CD14-positive monocyte (primary cell): Measurements from ENCODE around the gene SLC37A1. TPM values are rescaled to one million over a fixed set of nuclear protein-coding genes. Genes with fewer than 3 reads are reported as not detected.

Experiments
- DNase-seq, 3 donors: peaks; one replicate each; pipeline ENCODE4 v3.0.0-alpha.2; 2011 to 2022
- H2AFZ ChIP-seq: 2 replicates; pipeline ENCODE4 v1.6.0; 2012; ENCODE audit warnings: mild to moderate bottlenecking, low read depth, low read length, inconsistent platforms; ENCODE audit not compliant: insufficient read depth, poor library complexity, severe bottlenecking
- H3K27ac ChIP-seq, 2 donors: 1 replicate in 1 of 2; 2 replicates in 1 of 2; pipeline ENCODE4 v1.5.1; 2012 to 2013; ENCODE audit warnings: low read length in 2 of 2, control low read depth in 1 of 2, inconsistent platforms in 1 of 2, low read depth in 1 of 2, mild to moderate bottlenecking in 1 of 2
- H3K27me3 ChIP-seq, 2 donors: one replicate each; pipeline versions ENCODE4 v1.6.0 to v1.6.1; 2011 to 2013; ENCODE audit warnings: low read length in 2 of 2; ENCODE audit not compliant: control insufficient read depth in 2 of 2, insufficient read depth in 2 of 2
- H3K36me3 ChIP-seq, 2 donors: replicated peaks in 1 of 2; 1 replicate in 1 of 2; 2 replicates in 1 of 2; pipeline versions ENCODE4 v1.5.1 to v1.6.1; 2012 to 2013; ENCODE audit warnings: low read length in 2 of 2, control low read depth in 1 of 2, inconsistent platforms in 1 of 2, mild to moderate bottlenecking in 1 of 2; ENCODE audit not compliant: insufficient read depth in 2 of 2, control insufficient read depth in 1 of 2
- H3K4me1 ChIP-seq, 2 donors: 1 replicate in 1 of 2; 2 replicates in 1 of 2; pipeline versions ENCODE4 v1.5.1 to v1.6.1; 2012 to 2013; ENCODE audit warnings: low read length in 2 of 2, control low read depth in 1 of 2, inconsistent platforms in 1 of 2, mild to moderate bottlenecking in 1 of 2, moderate library complexity in 1 of 2; ENCODE audit not compliant: insufficient read depth in 2 of 2, control insufficient read depth in 1 of 2
- H3K4me2 ChIP-seq: replicated peaks from 2 replicates; pipeline ENCODE3; 2012; ENCODE audit warnings: low read length, moderate library complexity, mild to moderate bottlenecking; ENCODE audit not compliant: poor library complexity, severe bottlenecking; ENCODE audit errors: extremely low read depth
- H3K4me3 ChIP-seq, 3 experiments: fragments of 200-600 bp in 1 of 3; sonication (generic) in 1 of 3; replicated peaks in 1 of 3; 1 replicate in 2 of 3; 2 replicates in 1 of 3; pipeline ENCODE4 v1.5.1; 2011 to 2013; ENCODE audit warnings: low read length in 3 of 3, mild to moderate bottlenecking in 3 of 3, control low read depth in 2 of 3, low read depth in 2 of 3, inconsistent platforms in 1 of 3, moderate library complexity in 1 of 3
- H3K79me2 ChIP-seq: 2 replicates; pipeline ENCODE4 v1.6.0; 2012; ENCODE audit warnings: mild to moderate bottlenecking, control low read depth, inconsistent platforms, low read length, moderate library complexity; ENCODE audit not compliant: insufficient read depth
- H3K9ac ChIP-seq: 2 replicates; pipeline ENCODE4 v1.6.0; 2017; ENCODE audit warnings: low read length, mild to moderate bottlenecking; ENCODE audit not compliant: insufficient read depth, poor library complexity, severe bottlenecking
- H3K9me3 ChIP-seq, 2 donors: replicated peaks in 1 of 2; 1 replicate in 1 of 2; 2 replicates in 1 of 2; pipeline versions ENCODE4 v1.5.1 to v1.6.1; 2012 to 2013; ENCODE audit warnings: low read length in 2 of 2, control low read depth in 1 of 2; ENCODE audit not compliant: control insufficient read depth in 1 of 2, insufficient read depth in 1 of 2
- H4K20me1 ChIP-seq: 2 replicates; pipeline ENCODE4 v1.6.0; 2012; ENCODE audit warnings: mild to moderate bottlenecking, low read length, control low read depth, moderate library complexity; ENCODE audit not compliant: insufficient read depth
- H3K27ac Mint-ChIP-seq, 7 donors: one replicate each; pipeline ENCODE4 v1.8.0; 2020; ENCODE audit warnings: mild to moderate bottlenecking in 7 of 7, mixed read lengths in 7 of 7, moderate library complexity in 6 of 7, inconsistent platforms in 2 of 7
- H3K27me3 Mint-ChIP-seq, 3 donors: one replicate each; pipeline ENCODE4 v1.8.0; 2021 to 2022; ENCODE audit warnings: low read depth in 3 of 3, mild to moderate bottlenecking in 3 of 3, mixed read lengths in 3 of 3, moderate library complexity in 3 of 3, inconsistent platforms in 1 of 3
- H3K36me3 Mint-ChIP-seq, 2 donors: one replicate each; pipeline ENCODE4 v1.8.0; 2020; ENCODE audit warnings: mixed read lengths in 2 of 2, inconsistent platforms in 1 of 2, mild to moderate bottlenecking in 1 of 2
- H3K4me1 Mint-ChIP-seq: one replicate; pipeline ENCODE4 v1.8.0; 2020; ENCODE audit warnings: mild to moderate bottlenecking, mixed read lengths
- H3K4me3 Mint-ChIP-seq, 2 donors: one replicate each; pipeline ENCODE4 v1.8.0; 2020; ENCODE audit warnings: mild to moderate bottlenecking in 2 of 2, mixed read lengths in 2 of 2, moderate library complexity in 1 of 2
- H3K9me3 Mint-ChIP-seq, 7 donors: one replicate each; pipeline ENCODE4 v1.8.0; 2020 to 2022; ENCODE audit warnings: mixed read lengths in 7 of 7, mild to moderate bottlenecking in 6 of 7, moderate library complexity in 6 of 7, inconsistent platforms in 2 of 7
- WGBS: methylation state at CpG from one replicate; pipeline ENCODE4 v1.1.5; 2013; ENCODE audit warnings: missing lambda C conversion rate; ENCODE audit not compliant: insufficient coverage; 5-methylcytosine and 5-hydroxymethylcytosine counted together
- intact Hi-C, 2 donors: fragments of 100-400 bp; cut with micrococcal nuclease; formaldehyde crosslinking; loops; one replicate each; pipeline versions ENCODE4 v1.15.0 to v1.15.1; 2023
- polyA plus RNA-seq, 3 donors: library from polyadenylated mRNA; depleted of rRNA in 1 of 3; unstranded in 2 of 3; stranded (reverse) in 1 of 3; fragments of 300-500 nt in 2 of 3; fragments of >200 nt in 1 of 3; fragmentation: Illumina TruSeq in 2 of 3; gene quantifications; 1 replicate in 2 of 3; 2 replicates in 1 of 3; pipeline ENCODE4 v1.2.3, GENCODE V29; 2012 to 2021
- TF ChIP-seq, protein P1 (sequence below): fragments of 200-600 bp; IDR thresholded peaks from one replicate; pipeline ENCODE4 v1.8.0; 2022; ENCODE audit warnings: antibody characterized with exemption, mild to moderate bottlenecking

Gene SLC37A1
- polyA plus RNA-seq, 3 donors = 2.7 to 12.4 (median 4.3) TPM

- TF ChIP-seq, protein P1, sequence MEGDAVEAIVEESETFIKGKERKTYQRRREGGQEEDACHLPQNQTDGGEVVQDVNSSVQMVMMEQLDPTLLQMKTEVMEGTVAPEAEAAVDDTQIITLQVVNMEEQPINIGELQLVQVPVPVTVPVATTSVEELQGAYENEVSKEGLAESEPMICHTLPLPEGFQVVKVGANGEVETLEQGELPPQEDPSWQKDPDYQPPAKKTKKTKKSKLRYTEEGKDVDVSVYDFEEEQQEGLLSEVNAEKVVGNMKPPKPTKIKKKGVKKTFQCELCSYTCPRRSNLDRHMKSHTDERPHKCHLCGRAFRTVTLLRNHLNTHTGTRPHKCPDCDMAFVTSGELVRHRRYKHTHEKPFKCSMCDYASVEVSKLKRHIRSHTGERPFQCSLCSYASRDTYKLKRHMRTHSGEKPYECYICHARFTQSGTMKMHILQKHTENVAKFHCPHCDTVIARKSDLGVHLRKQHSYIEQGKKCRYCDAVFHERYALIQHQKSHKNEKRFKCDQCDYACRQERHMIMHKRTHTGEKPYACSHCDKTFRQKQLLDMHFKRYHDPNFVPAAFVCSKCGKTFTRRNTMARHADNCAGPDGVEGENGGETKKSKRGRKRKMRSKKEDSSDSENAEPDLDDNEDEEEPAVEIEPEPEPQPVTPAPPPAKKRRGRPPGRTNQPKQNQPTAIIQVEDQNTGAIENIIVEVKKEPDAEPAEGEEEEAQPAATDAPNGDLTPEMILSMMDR = no peak
- WGBS = 100% methylated on average over 4 of the region's 5 CpGs
- H3K4me2 ChIP-seq = no peak overlapping the region
- no peaks in the 10 kb centered on the region for H3K36me3 ChIP-seq
- peaks cover 2 to 3% (median 3%) of the 10 kb centered on the region in 3 donors for H3K27me3 Mint-ChIP-seq
- no peaks in the 10 kb centered on the region for H3K9me3 Mint-ChIP-seq
- H3K4me3 Mint-ChIP-seq = no peak overlapping the region
- no peaks in the 10 kb centered on the region for H3K79me2 ChIP-seq
- no peak overlapping the region for H3K27ac ChIP-seq
- DNase-seq = no peak
- no peaks in the 10 kb centered on the region for H4K20me1 ChIP-seq
- no peak overlapping the region for H2AFZ ChIP-seq
- peaks cover 32% of the 10 kb centered on the region for H3K4me1 Mint-ChIP-seq
- no peaks in the 10 kb centered on the region for H3K9me3 ChIP-seq
- no peak overlapping the region for H3K4me3 ChIP-seq
- H3K4me1 ChIP-seq = peaks cover 18 to 26% of the 10 kb centered on the region in 2 donors
- H3K27ac Mint-ChIP-seq = no peak overlapping the region
- H3K27me3 ChIP-seq = no peaks in the 10 kb centered on the region
- no peak overlapping the region for H3K9ac ChIP-seq
- intact Hi-C loops = no loop called here
- H3K36me3 Mint-ChIP-seq = no peaks in the 10 kb centered on the region
Measured at GRCh38 chr21:42500736-42501135, 12.9 kb upstream of the SLC37A1 start.

DNA sequence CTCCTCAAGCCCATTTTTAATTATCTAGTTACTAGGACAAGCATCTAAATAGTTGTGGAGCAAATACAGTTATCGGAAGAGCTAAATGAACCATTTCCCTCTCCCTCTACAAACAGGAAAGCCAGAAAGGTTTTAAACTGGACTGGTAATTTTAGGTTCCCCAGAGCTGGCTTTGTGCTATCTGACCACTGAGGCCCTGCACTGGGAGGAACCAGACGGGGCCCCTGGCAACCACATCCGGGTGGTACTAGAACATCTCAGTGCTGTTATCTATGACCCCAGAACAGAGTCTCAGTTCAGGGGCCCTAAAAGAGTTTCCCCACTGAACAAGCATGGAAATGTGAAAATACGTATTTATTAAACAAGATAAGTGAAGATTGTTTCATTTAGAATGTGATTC lies 9.9 kb upstream of the SLC37A1 start:
- Histone ChIP-seq H3K9me3 (no peaks in the 10 kb centered on the region), H3K79me2 (no peaks in the 10 kb centered on the region), H3K4me1 (peaks cover 9 to 15% of the 10 kb centered on the region in 2 donors), H3K36me3 (no peaks in the 10 kb centered on the region), H4K20me1 (no peaks in the 10 kb centered on the region), H3K9ac (no peak overlapping the region), H2AFZ (peak overlapping the region; percentile 46), H3K27me3 (no peaks in the 10 kb centered on the region), H3K4me2 (no peak overlapping the region), H3K27ac (no peak overlapping the region), H3K4me3 (no peak overlapping the region)
- Mint-ChIP-seq H3K4me1 (peaks cover 26% of the 10 kb centered on the region), H3K9me3 (no peaks in the 10 kb centered on the region), H3K27me3 (peaks cover 0 to 3% (median 2%) of the 10 kb centered on the region in 3 donors), H3K4me3 (no peak overlapping the region), H3K27ac (peak overlapping the region in 1 of 7 donors; percentile 55), H3K36me3 (no peaks in the 10 kb centered on the region)
- WGBS = 0% methylated on average over 2 of the region's 4 CpGs
- TF ChIP-seq, protein P1 = no peak
- intact Hi-C loops = no loop called here
- no peak for DNase-seq
